WTC11 (cell line): ENCODE measurements around the gene MYBL2. TPM values are rescaled to one million over a fixed set of nuclear protein-coding genes. Genes with fewer than 3 reads are reported as not detected.

Experiments
- ATAC-seq: fragments of 200-7000 bp; cut with Tn5 transposase; 2 replicates; pipeline ENCODE4 v1.10.0; 2021; ENCODE audit warnings: mild to moderate bottlenecking, moderate library complexity
- CTCF ChIA-PET: fragments of 300-600 bp; sonication (Branson Sonifier 250); formaldehyde crosslinking; loops from one replicate; lab custom pipeline; 2021; ENCODE audit warnings: antibody characterized with exemption; lab: Charles Lee
- POLR2A ChIA-PET: fragments of 350-600 bp; sonication (Branson Sonifier 250); formaldehyde crosslinking; loops from one replicate; lab custom pipeline; 2021; ENCODE audit warnings: antibody characterized with exemption; lab: Charles Lee
- DNase-seq: peaks from one replicate; pipeline ENCODE4 v3.0.0; 2021; ENCODE audit warnings: low spot score
- H3K27ac Mint-ChIP-seq: 2 replicates; pipeline ENCODE4 v1.8.0; 2021; ENCODE audit warnings: mixed read lengths
- H3K27me3 Mint-ChIP-seq: 2 replicates; pipeline ENCODE4 v1.8.0; 2021; ENCODE audit warnings: low read depth, mild to moderate bottlenecking, moderate library complexity, mixed read lengths
- H3K36me3 Mint-ChIP-seq: 2 replicates; pipeline ENCODE4 v1.8.0; 2021; ENCODE audit warnings: mixed read lengths
- H3K4me1 Mint-ChIP-seq: 2 replicates; pipeline ENCODE4 v1.8.0; 2022; ENCODE audit warnings: mixed read lengths
- H3K4me3 Mint-ChIP-seq: 2 replicates; pipeline ENCODE4 v1.8.0; 2021; ENCODE audit warnings: mild to moderate bottlenecking, moderate library complexity, mixed read lengths
- H3K9me3 Mint-ChIP-seq: 2 replicates; pipeline ENCODE4 v1.8.0; 2021; ENCODE audit warnings: mixed read lengths
- CDX4 ChIP-seq: fragments of 250-450 bp; sonication (Bioruptor Pico); IDR thresholded peaks from 2 replicates; pipeline ENCODE4 v1.9.0; 2021; ENCODE audit warnings: moderate library complexity, mild to moderate bottlenecking, inconsistent platforms, borderline replicate concordance
- CREM ChIP-seq: sonication (generic); formaldehyde crosslinking; IDR thresholded peaks from 2 replicates; pipeline ENCODE4 v1.8.1; 2022; ENCODE audit warnings: mild to moderate bottlenecking, missing genetic modification reagents, moderate library complexity
- CTCF ChIP-seq: fragments of 200-600 bp; IDR thresholded peaks from 2 replicates; pipeline ENCODE4 v1.8.0; 2022; ENCODE audit warnings: antibody characterized with exemption
- E2F5 ChIP-seq: sonication (generic); formaldehyde crosslinking; IDR thresholded peaks from 2 replicates; pipeline ENCODE4 v1.8.1; 2022; ENCODE audit warnings: mild to moderate bottlenecking, moderate library complexity, missing genetic modification reagents
- ELF4 ChIP-seq: sonication (generic); formaldehyde crosslinking; IDR thresholded peaks from 2 replicates; pipeline ENCODE4 v1.8.1; 2022; ENCODE audit warnings: low read depth, mild to moderate bottlenecking, moderate library complexity, missing genetic modification reagents
- GABPB1 ChIP-seq: sonication (generic); formaldehyde crosslinking; IDR thresholded peaks from 2 replicates; pipeline ENCODE4 v1.8.1; 2023; ENCODE audit warnings: mild to moderate bottlenecking, missing genetic modification reagents
- HMGXB4 ChIP-seq: sonication (generic); formaldehyde crosslinking; IDR thresholded peaks from 2 replicates; pipeline ENCODE4 v1.8.1; 2023; ENCODE audit warnings: mild to moderate bottlenecking, moderate library complexity, missing genetic modification reagents
- MXD4 ChIP-seq: fragments of 250-450 bp; sonication (Bioruptor Pico); IDR thresholded peaks from 2 replicates; pipeline ENCODE4 v1.8.0; 2021; ENCODE audit warnings: mild to moderate bottlenecking, moderate library complexity, borderline replicate concordance
- MYBL2 ChIP-seq: sonication (generic); formaldehyde crosslinking; IDR thresholded peaks from 2 replicates; pipeline ENCODE4 v1.8.1; 2023; ENCODE audit warnings: mild to moderate bottlenecking, moderate library complexity, missing genetic modification reagents
- NFYB ChIP-seq: sonication (generic); formaldehyde crosslinking; conservative IDR thresholded peaks from 2 replicates; pipeline ENCODE4 v1.8.0; 2022; ENCODE audit warnings: low read depth, missing genetic modification reagents
- NR1H2 ChIP-seq: sonication (generic); formaldehyde crosslinking; IDR thresholded peaks from 2 replicates; pipeline ENCODE4 v1.9.0; 2021; ENCODE audit warnings: mild to moderate bottlenecking, moderate library complexity, missing genetic modification reagents
- RORB ChIP-seq: fragments of 250-450 bp; sonication (Bioruptor Pico); IDR thresholded peaks from 2 replicates; pipeline ENCODE4 v1.9.0; 2021; ENCODE audit warnings: mild to moderate bottlenecking
- SMAD3 ChIP-seq: sonication (generic); formaldehyde crosslinking; IDR thresholded peaks from 2 replicates; pipeline ENCODE4 v1.8.0; 2022; ENCODE audit warnings: missing genetic modification reagents, mild to moderate bottlenecking, borderline replicate concordance
- ZBTB43 ChIP-seq: sonication (generic); formaldehyde crosslinking; IDR thresholded peaks from 2 replicates; pipeline ENCODE4 v1.8.1; 2023; ENCODE audit warnings: mild to moderate bottlenecking, missing genetic modification reagents
- ZNF219 ChIP-seq: sonication (generic); formaldehyde crosslinking; IDR thresholded peaks from 2 replicates; pipeline ENCODE4 v1.8.0; 2023; ENCODE audit warnings: missing genetic modification reagents, mild to moderate bottlenecking, borderline replicate concordance
- ZNF317 ChIP-seq: sonication (generic); formaldehyde crosslinking; IDR thresholded peaks from 2 replicates; pipeline ENCODE4 v1.8.1; 2023; ENCODE audit warnings: low read depth, mild to moderate bottlenecking, moderate library complexity, missing genetic modification reagents, borderline replicate concordance
- ZNF396 ChIP-seq: fragments of 250-450 bp; sonication (Bioruptor Pico); IDR thresholded peaks from 2 replicates; pipeline ENCODE4 v1.8.0; 2021; ENCODE audit warnings: mild to moderate bottlenecking, moderate library complexity, borderline replicate concordance
- ZNF423 ChIP-seq: fragments of 250-450 bp; sonication (Bioruptor Pico); IDR thresholded peaks from 2 replicates; pipeline ENCODE4 v2.1.2; 2022; ENCODE audit warnings: mild to moderate bottlenecking, moderate library complexity
- total RNA-seq: library from RNA; stranded (reverse); gene quantifications from 3 replicates; pipeline ENCODE4 v1.2.3, GENCODE V29; 2021
- TF ChIP-seq, protein P1 (sequence below): fragments of 250-450 bp; sonication (Bioruptor Pico); conservative IDR thresholded peaks from 2 replicates; pipeline ENCODE4 v1.9.0; 2021; ENCODE audit warnings: mild to moderate bottlenecking
- TF ChIP-seq, protein P2 (sequence below): sonication (generic); formaldehyde crosslinking; IDR thresholded peaks from 2 replicates; pipeline ENCODE4 v1.8.0; 2023; ENCODE audit warnings: missing genetic modification reagents

The MYBL2 gene
- total RNA-seq, 1 experiment from 2014 or later: 166 TPM

DNA sequence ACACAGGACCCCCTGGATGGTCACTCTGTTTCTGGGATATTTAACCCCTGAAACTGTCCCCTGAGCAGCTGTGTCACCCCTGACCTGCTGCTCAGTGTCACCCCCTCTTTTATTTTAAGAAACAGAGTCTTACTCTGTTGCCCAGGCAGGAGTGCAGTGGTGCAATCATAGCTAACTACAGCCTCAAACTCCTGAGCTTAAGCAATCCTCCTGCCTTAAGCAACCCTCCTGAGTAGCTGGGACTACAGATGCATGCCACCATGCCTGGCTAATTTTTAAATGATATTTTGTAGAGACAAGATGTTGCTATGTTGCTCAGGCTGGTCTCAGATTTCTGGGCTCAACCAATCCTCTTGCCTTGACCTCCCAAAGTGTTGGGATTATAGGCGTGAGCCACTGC is 81.4 kb downstream of the MYBL2 start:
- H3K4me3 Mint-ChIP-seq: no peak overlapping the region
- H3K27ac Mint-ChIP-seq: no peak overlapping the region
- ATAC-seq (no peak), DNase-seq (no peak)
- POLR2A ChIA-PET: no interaction called here
- peaks cover 8% of the 10 kb centered on the region for H3K4me1 Mint-ChIP-seq
- CTCF ChIA-PET: interaction anchor here (0.9 to 2.3 kb wide), 3 partner anchors 157 to 439 kb away, joined by 4 to 6 read pairs (median 6); partner anchors contain the start of gene IFT52
- TF ChIP-seq ZBTB43 (CRISPR knock-in tag): no peak
- no peak for TF ChIP-seq ELF4 (CRISPR knock-in tag)
- TF ChIP-seq CREM: no peak
- no peak for TF ChIP-seq E2F5 (CRISPR knock-in tag)
- no peak for TF ChIP-seq MXD4 (CRISPR knock-in tag)
- TF ChIP-seq ZNF317: no peak
- no peak for TF ChIP-seq ZNF219
- no peaks in the 10 kb centered on the region for H3K36me3 Mint-ChIP-seq
- no peaks in the 10 kb centered on the region for H3K9me3 Mint-ChIP-seq
- H3K27me3 Mint-ChIP-seq: peaks cover 5% of the 10 kb centered on the region; the same call in 1 of the 2 replicates

GRCh38 chr20:43749734-43750294 is 82.9 kb downstream of the MYBL2 start:
- no peak for TF ChIP-seq ZNF219
- no peak for TF ChIP-seq ZNF396
- no peak for TF ChIP-seq NR1H2 (CRISPR knock-in tag)
- TF ChIP-seq NFYB: no peak
- no peak for TF ChIP-seq ZNF423 (CRISPR knock-in tag)
- TF ChIP-seq MYBL2: no peak
- TF ChIP-seq GABPB1: 0 out of 2 replicates have a peak, but pooled peaks have one; percentile 10
- TF ChIP-seq CTCF: peak; percentile 100
- no peak for TF ChIP-seq SMAD3 (CRISPR knock-in tag)
- TF ChIP-seq RORB (CRISPR knock-in tag): no peak
- CTCF ChIA-PET: interaction anchor here (0.6 to 2.3 kb wide), 30 partner anchors 9 to 668 kb away, joined by 3 to 10 read pairs (median 4); partner anchors contain the start of gene IFT52
- H3K36me3 Mint-ChIP-seq: no peaks in the 10 kb centered on the region
- H3K27ac Mint-ChIP-seq: no peak overlapping the region
- peaks cover 4% of the 10 kb centered on the region; the same call in 1 of the 2 replicates for H3K9me3 Mint-ChIP-seq
- H3K4me1 Mint-ChIP-seq: peaks cover 8% of the 10 kb centered on the region
- DNase-seq (peak; percentile 93), ATAC-seq (peak; percentile 87)
- H3K27me3 Mint-ChIP-seq: peaks cover 5% of the 10 kb centered on the region; the same call in 1 of the 2 replicates
- no peak overlapping the region for H3K4me3 Mint-ChIP-seq
- POLR2A ChIA-PET: no interaction called here

DNA sequence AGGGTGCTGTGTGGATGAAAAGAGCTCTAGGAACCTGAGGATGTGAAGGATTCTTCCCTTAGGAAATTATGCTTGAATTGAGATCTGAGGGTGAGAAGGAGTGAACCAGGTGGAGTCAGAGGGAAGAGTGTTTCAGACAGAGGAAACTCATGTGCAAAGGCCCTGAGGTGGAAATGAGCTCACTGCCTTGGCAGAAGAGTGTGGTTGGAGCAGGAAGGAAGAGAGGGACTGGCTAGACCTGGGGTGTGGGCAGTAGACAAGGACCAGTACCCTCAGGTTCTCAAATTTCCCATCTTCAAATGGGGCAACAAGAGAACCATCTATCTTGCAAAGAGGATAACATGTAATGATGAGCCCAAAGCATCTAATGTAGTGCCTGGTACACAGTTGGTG is 83.9 kb downstream of the MYBL2 start:
- no peak for ATAC-seq
- Mint-ChIP-seq H3K27me3 (peaks cover 5% of the 10 kb centered on the region; the same call in 1 of the 2 replicates), H3K4me1 (peaks cover 8% of the 10 kb centered on the region), H3K4me3 (no peak overlapping the region), H3K9me3 (peaks cover 4% of the 10 kb centered on the region; the same call in 1 of the 2 replicates)
- POLR2A ChIA-PET: interaction anchor here (0.6 kb wide), 1 partner anchor 228 kb away, joined by 3 read pairs; no protein-coding TSS in a partner anchor
- CTCF ChIA-PET: interaction anchor here (1.0 to 1.3 kb wide), 3 partner anchors 14 to 185 kb away, joined by 3 to 4 read pairs (median 3); no protein-coding TSS in a partner anchor
- TF ChIP-seq CDX4 (CRISPR knock-in tag) (no peak), HMGXB4 (CRISPR knock-in tag) (no peak), MXD4 (CRISPR knock-in tag) (no peak)
- TF ChIP-seq, protein P1, sequence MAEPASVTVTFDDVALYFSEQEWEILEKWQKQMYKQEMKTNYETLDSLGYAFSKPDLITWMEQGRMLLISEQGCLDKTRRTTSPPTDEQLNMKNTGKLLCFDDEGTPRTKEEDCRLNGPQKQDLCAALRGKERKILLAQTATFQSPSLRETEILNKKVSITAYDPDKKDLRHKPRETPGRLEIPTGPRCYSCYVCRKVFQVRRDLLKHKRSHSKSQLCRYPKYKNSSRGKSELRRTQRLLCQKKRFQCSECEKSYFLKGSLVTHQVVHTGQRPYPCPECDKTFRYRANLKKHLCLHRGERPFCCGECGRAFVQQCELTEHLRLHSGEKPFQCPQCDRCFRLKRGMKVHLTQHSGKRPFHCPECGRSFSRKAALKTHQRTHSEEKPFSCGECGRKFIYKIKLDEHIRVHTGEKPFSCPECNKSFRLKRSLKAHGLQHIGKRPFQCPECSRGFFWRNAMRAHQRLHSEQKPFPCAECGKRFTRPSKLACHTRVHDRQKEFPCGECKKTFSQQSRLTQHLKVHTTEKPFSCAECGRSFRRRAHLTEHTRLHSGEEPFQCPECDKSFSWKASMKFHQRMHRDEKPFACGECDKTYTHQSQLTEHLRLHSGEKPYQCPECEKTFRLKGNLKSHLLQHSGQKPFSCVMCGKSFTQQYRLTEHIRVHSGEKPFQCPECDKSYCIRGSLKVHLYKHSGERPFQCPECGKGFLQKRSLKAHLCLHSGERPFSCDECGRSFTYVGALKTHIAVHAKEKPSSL: no peak
- TF ChIP-seq, protein P2, sequence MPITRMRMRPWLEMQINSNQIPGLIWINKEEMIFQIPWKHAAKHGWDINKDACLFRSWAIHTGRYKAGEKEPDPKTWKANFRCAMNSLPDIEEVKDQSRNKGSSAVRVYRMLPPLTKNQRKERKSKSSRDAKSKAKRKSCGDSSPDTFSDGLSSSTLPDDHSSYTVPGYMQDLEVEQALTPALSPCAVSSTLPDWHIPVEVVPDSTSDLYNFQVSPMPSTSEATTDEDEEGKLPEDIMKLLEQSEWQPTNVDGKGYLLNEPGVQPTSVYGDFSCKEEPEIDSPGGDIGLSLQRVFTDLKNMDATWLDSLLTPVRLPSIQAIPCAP (CRISPR knock-in tag): no peak
- TF ChIP-seq, all 79 proteins: peak for 0
- DNase-seq: no peak
- Mint-ChIP-seq H3K36me3 (no peaks in the 10 kb centered on the region), H3K27ac (no peak overlapping the region)
